ENCODE data around the gene NR2F1-AS1.
A peak's percentile ranks its signal among the peaks of the same experiment; 100 is the strongest.
"Not testable (repeated sequence)": the region's sequence is repeated elsewhere in the genome, so short reads cannot be mapped to it uniquely, and the experiment has no call there.

The NR2F1-AS1 gene

DNA sequence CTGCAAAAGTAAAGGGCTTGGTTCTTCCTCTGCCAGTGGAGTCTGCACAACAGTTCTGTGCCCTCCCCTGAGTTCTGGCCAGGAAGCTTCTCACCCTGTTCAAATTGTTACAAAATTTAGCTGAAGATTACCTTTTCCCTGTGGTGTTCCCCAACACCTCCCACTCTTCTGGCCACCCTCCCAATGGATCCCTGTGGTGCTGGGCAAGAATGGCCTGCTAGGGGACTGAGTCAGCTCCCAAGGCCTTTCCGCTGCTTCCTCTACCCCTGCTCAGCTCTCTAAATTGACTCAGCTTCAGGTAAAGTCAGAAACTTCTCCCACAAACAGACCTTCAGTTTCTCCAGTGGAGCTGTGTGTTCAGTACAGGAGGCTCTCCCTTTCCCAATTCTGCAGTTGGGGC is 186.0 kb downstream of the NR2F1-AS1 start:
- no peaks in the 10 kb centered on the region for H3K79me1 ChIP-seq (ENCODE audit: low read depth, low read length)
- no peak overlapping the region for H3K4me3 ChIP-seq (ENCODE audit: low read length in 2 of 2)
- no peak overlapping the region for H2AK5ac ChIP-seq (ENCODE audit: low read depth, low read length)
- H2AFZ ChIP-seq (ENCODE audit: low read length) = peak overlapping the region; percentile 77
- no peak overlapping the region for H3K4ac ChIP-seq (ENCODE audit: low read length)
- H3K27me3 ChIP-seq (ENCODE audit: control insufficient read depth in 3 of 3, insufficient read depth in 3 of 3, low read depth in 1 of 3, low read length in 3 of 3) = no peaks in the 10 kb centered on the region
- no CpG with 5 or more reads among the region's 1 CpG for whole genome bisulfite sequencing, 2 donors (ENCODE audit: extremely low coverage in 2 of 2, insufficient read length in 2 of 2, insufficient replicate concordance in 1 of 2)
- H4K8ac ChIP-seq (ENCODE audit: low read depth, low read length) = no peak overlapping the region
- H3K18ac ChIP-seq (ENCODE audit: low read length) = peak overlapping the region; percentile 69
- H2BK15ac ChIP-seq (ENCODE audit: low read length) = peak overlapping the region; percentile 88
- H3K4me1 ChIP-seq (ENCODE audit: control insufficient read depth in 2 of 2, insufficient read depth in 1 of 2, low read depth in 1 of 2, low read length in 2 of 2) = peaks cover 7 to 12% of the 10 kb centered on the region in 2 donors
- no peak overlapping the region for H3K4me2 ChIP-seq (ENCODE audit: insufficient read depth, low read length, poor library complexity, severe bottlenecking)
- peak overlapping the region; percentile 28 for H2BK120ac ChIP-seq (ENCODE audit: low read depth, low read length)
- no peak overlapping the region for H3K27ac ChIP-seq (replicated peaks; ENCODE audit: low read length)
- no peak overlapping the region for H2BK12ac ChIP-seq (ENCODE audit: low read length)
- no peak overlapping the region for H3K9ac ChIP-seq (ENCODE audit: low read depth, low read length, poor library complexity)
- H2BK5ac ChIP-seq (ENCODE audit: low read length) = no peak overlapping the region
- H3K36me3 ChIP-seq (replicated peaks in 1 of 2; ENCODE audit: control insufficient read depth in 2 of 2, insufficient read depth in 2 of 2, low read length in 2 of 2) = peaks cover 0 to 2% of the 10 kb centered on the region in 2 donors
- H3K14ac ChIP-seq (ENCODE audit: low read length) = no peak overlapping the region
- no peak for DNase-seq (ENCODE audit: low spot score)
- peaks cover 0 to 9% of the 10 kb centered on the region in 2 donors for H3K9me3 ChIP-seq (replicated peaks in 1 of 2; ENCODE audit: control insufficient read depth in 2 of 2, insufficient read depth in 1 of 2, low read depth in 1 of 2, low read length in 2 of 2)
- H3K23ac ChIP-seq (ENCODE audit: low read depth, low read length, poor library complexity) = no peak overlapping the region
- no peak overlapping the region for H4K91ac ChIP-seq (ENCODE audit: low read depth, low read length, poor library complexity)

DNA sequence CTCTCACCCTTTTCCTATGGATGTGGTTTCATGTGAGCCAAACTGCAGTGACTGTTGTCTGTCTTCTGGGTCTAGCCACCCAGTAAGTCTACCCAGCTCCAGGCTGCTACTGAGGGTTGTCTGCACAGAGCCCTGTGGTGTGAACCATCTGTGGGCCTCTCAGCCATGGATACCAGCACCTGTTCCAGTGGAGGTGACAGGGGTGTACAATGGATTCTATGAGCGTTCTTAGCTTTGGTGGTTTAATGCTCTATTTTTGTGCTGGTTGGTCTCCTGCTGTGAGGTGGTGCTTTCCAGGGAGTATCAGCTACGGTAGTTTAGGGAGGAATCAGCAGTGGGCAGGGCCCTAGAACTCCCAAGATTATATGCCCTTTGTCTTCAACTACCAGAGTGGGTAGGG is 186.7 kb downstream of the NR2F1-AS1 start:
- WGBS, 2 donors (ENCODE audit: extremely low coverage in 2 of 2, insufficient read length in 2 of 2, insufficient replicate concordance in 1 of 2) = no CpG with 5 or more reads among the region's 2 CpGs
- no peak overlapping the region for H3K14ac ChIP-seq (ENCODE audit: low read length)
- no peak overlapping the region for H3K27ac ChIP-seq (replicated peaks; ENCODE audit: low read length)
- no peak overlapping the region for H4K91ac ChIP-seq (ENCODE audit: low read depth, low read length, poor library complexity)
- no peak overlapping the region for H4K8ac ChIP-seq (ENCODE audit: low read depth, low read length)
- H2BK120ac ChIP-seq (ENCODE audit: low read depth, low read length) = no peak overlapping the region
- H2BK12ac ChIP-seq (ENCODE audit: low read length) = no peak overlapping the region
- peaks cover 7 to 12% of the 10 kb centered on the region in 2 donors for H3K4me1 ChIP-seq (ENCODE audit: control insufficient read depth in 2 of 2, insufficient read depth in 1 of 2, low read depth in 1 of 2, low read length in 2 of 2)
- H3K23ac ChIP-seq (ENCODE audit: low read depth, low read length, poor library complexity) = no peak overlapping the region
- peak overlapping the region; percentile 53 for H2AK5ac ChIP-seq (ENCODE audit: low read depth, low read length)
- H3K9me3 ChIP-seq (replicated peaks in 1 of 2; ENCODE audit: control insufficient read depth in 2 of 2, insufficient read depth in 1 of 2, low read depth in 1 of 2, low read length in 2 of 2) = peaks cover 0 to 9% of the 10 kb centered on the region in 2 donors
- no peak overlapping the region for H2BK5ac ChIP-seq (ENCODE audit: low read length)
- no peaks in the 10 kb centered on the region for H3K79me1 ChIP-seq (ENCODE audit: low read depth, low read length)
- H3K27me3 ChIP-seq (ENCODE audit: control insufficient read depth in 3 of 3, insufficient read depth in 3 of 3, low read depth in 1 of 3, low read length in 3 of 3) = no peaks in the 10 kb centered on the region
- H3K18ac ChIP-seq (ENCODE audit: low read length) = peak overlapping the region; percentile 38
- H3K9ac ChIP-seq (ENCODE audit: low read depth, low read length, poor library complexity) = no peak overlapping the region
- no peak for DNase-seq (ENCODE audit: low spot score)
- peaks cover 0 to 2% of the 10 kb centered on the region in 2 donors for H3K36me3 ChIP-seq (replicated peaks in 1 of 2; ENCODE audit: control insufficient read depth in 2 of 2, insufficient read depth in 2 of 2, low read length in 2 of 2)
- no peak overlapping the region for H3K4ac ChIP-seq (ENCODE audit: low read length)
- peak overlapping the region in 1 of 2 donors; percentile 58 for H3K4me3 ChIP-seq (ENCODE audit: low read length in 2 of 2)
- H3K4me2 ChIP-seq (ENCODE audit: insufficient read depth, low read length, poor library complexity, severe bottlenecking) = no peak overlapping the region
- H2AFZ ChIP-seq (ENCODE audit: low read length) = no peak overlapping the region
- peak overlapping the region; percentile 39 for H2BK15ac ChIP-seq (ENCODE audit: low read length)

DNA sequence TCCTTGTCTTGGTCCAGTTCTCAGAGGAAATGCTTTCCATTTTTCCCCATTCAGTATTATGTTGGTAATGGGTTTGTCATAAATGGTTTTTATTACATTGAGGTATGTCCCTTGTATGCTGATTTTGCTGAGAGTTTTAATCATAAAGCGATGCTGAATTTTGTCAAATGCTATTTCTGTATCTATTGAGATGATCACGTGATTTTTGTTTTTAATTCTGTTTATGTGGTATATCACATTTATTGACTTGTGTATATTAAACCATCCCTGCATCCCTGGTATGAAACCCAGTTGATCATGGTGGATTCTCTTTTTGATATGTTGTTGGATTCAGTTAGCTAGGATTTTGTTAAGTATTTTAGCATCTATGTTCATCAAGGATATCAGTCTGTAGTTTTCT is 189.8 kb downstream of the NR2F1-AS1 start:
- not testable (repeated sequence) for H3K9me3 ChIP-seq (replicated peaks in 1 of 2; ENCODE audit: control insufficient read depth in 2 of 2, insufficient read depth in 1 of 2, low read depth in 1 of 2, low read length in 2 of 2); H3K4me3 ChIP-seq (ENCODE audit: low read length in 2 of 2); H3K27ac ChIP-seq (replicated peaks; ENCODE audit: low read length); H2BK12ac ChIP-seq (ENCODE audit: low read length); H3K4ac ChIP-seq (ENCODE audit: low read length); H2BK5ac ChIP-seq (ENCODE audit: low read length); H3K14ac ChIP-seq (ENCODE audit: low read length); H3K4me2 ChIP-seq (ENCODE audit: insufficient read depth, low read length, poor library complexity, severe bottlenecking); H2BK15ac ChIP-seq (ENCODE audit: low read length); H3K23ac ChIP-seq (ENCODE audit: low read depth, low read length, poor library complexity); H2AFZ ChIP-seq (ENCODE audit: low read length); H3K36me3 ChIP-seq (replicated peaks in 1 of 2; ENCODE audit: control insufficient read depth in 2 of 2, insufficient read depth in 2 of 2, low read length in 2 of 2); DNase-seq (ENCODE audit: low spot score); H2BK120ac ChIP-seq (ENCODE audit: low read depth, low read length); H3K79me1 ChIP-seq (ENCODE audit: low read depth, low read length); H4K8ac ChIP-seq (ENCODE audit: low read depth, low read length); H3K18ac ChIP-seq (ENCODE audit: low read length); H4K91ac ChIP-seq (ENCODE audit: low read depth, low read length, poor library complexity); H3K27me3 ChIP-seq (ENCODE audit: control insufficient read depth in 3 of 3, insufficient read depth in 3 of 3, low read depth in 1 of 3, low read length in 3 of 3); H3K9ac ChIP-seq (ENCODE audit: low read depth, low read length, poor library complexity); H2AK5ac ChIP-seq (ENCODE audit: low read depth, low read length)
- no CpG with 5 or more reads among the region's 2 CpGs for WGBS, 2 donors (ENCODE audit: extremely low coverage in 2 of 2, insufficient read length in 2 of 2, insufficient replicate concordance in 1 of 2)
- peaks cover 8 to 12% of the 10 kb centered on the region in 2 donors for H3K4me1 ChIP-seq (ENCODE audit: control insufficient read depth in 2 of 2, insufficient read depth in 1 of 2, low read depth in 1 of 2, low read length in 2 of 2)

DNA sequence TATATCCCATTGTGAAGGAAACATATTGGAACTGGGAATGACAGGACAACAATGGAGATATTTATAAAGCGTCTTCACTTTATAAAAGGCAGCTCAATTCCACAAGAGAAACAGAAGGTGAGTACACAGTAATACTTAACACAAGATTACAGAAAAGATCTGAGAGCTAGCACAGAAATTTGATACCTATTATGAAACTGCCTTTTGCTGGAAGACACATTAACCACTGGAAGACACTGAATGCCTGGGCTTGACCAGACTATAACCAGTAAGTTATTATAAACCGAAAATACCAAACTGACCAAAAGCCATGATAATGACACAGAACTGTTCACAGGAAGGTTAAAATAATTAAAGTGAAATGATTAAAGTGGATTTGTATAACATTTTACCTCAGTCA is 195.4 kb downstream of the NR2F1-AS1 start:
- Histone ChIP-seq H3K23ac (ENCODE audit: low read depth, low read length, poor library complexity) (no peak overlapping the region), H2BK15ac (ENCODE audit: low read length) (no peak overlapping the region), H3K27ac (replicated peaks; ENCODE audit: low read length) (no peak overlapping the region), H3K18ac (ENCODE audit: low read length) (no peak overlapping the region), H3K4me2 (ENCODE audit: insufficient read depth, low read length, poor library complexity, severe bottlenecking) (no peak overlapping the region), H3K4me1 (ENCODE audit: control insufficient read depth in 2 of 2, insufficient read depth in 1 of 2, low read depth in 1 of 2, low read length in 2 of 2) (peaks cover 7 to 18% of the 10 kb centered on the region in 2 donors), H3K4me3 (ENCODE audit: low read length in 2 of 2) (no peak overlapping the region), H4K8ac (ENCODE audit: low read depth, low read length) (no peak overlapping the region), H3K79me1 (ENCODE audit: low read depth, low read length) (no peaks in the 10 kb centered on the region), H3K9ac (ENCODE audit: low read depth, low read length, poor library complexity) (no peak overlapping the region), H3K14ac (ENCODE audit: low read length) (no peak overlapping the region), H4K91ac (ENCODE audit: low read depth, low read length, poor library complexity) (no peak overlapping the region), H3K9me3 (replicated peaks in 1 of 2; ENCODE audit: control insufficient read depth in 2 of 2, insufficient read depth in 1 of 2, low read depth in 1 of 2, low read length in 2 of 2) (peaks cover 0 to 4% of the 10 kb centered on the region in 2 donors), H2BK120ac (ENCODE audit: low read depth, low read length) (no peak overlapping the region), H3K36me3 (replicated peaks in 1 of 2; ENCODE audit: control insufficient read depth in 2 of 2, insufficient read depth in 2 of 2, low read length in 2 of 2) (no peaks in the 10 kb centered on the region), H2AFZ (ENCODE audit: low read length) (no peak overlapping the region), H3K4ac (ENCODE audit: low read length) (no peak overlapping the region), H3K27me3 (ENCODE audit: control insufficient read depth in 3 of 3, insufficient read depth in 3 of 3, low read depth in 1 of 3, low read length in 3 of 3) (no peaks in the 10 kb centered on the region), H2BK5ac (ENCODE audit: low read length) (no peak overlapping the region), H2AK5ac (ENCODE audit: low read depth, low read length) (no peak overlapping the region), H2BK12ac (ENCODE audit: low read length) (no peak overlapping the region)
- WGBS, 2 donors (ENCODE audit: extremely low coverage in 2 of 2, insufficient read length in 2 of 2, insufficient replicate concordance in 1 of 2) = no CpG with 5 or more reads among the region's 2 CpGs
- DNase-seq (ENCODE audit: low spot score) = no peak
